Measurements from ENCODE around the gene GPN1.
"Not testable (repeated sequence)": the region's sequence is repeated elsewhere in the genome, so short reads cannot be mapped to it uniquely, and the experiment has no call there.

DNA sequence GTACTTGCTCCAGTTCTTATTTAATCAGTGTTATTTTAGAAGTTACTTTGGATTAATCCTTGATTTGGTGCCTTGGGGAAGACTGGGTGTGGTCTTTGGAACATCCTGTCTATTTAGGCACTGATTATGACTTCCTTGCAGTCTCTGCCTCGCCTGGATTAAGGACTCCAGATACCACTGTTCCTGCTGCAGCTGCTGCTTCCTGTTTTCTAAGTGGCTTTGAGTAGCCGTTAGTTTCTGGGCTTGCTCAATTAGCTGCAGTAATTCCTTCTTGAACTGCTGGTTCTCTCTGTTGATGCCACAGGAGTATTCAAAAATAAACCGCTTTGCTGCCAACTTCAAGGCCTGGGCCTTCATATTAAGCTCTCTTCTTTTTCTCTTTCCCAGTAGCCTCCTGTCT, 1.9 kb upstream of the GPN1 start:
- TF ChIP-seq, protein P1, sequence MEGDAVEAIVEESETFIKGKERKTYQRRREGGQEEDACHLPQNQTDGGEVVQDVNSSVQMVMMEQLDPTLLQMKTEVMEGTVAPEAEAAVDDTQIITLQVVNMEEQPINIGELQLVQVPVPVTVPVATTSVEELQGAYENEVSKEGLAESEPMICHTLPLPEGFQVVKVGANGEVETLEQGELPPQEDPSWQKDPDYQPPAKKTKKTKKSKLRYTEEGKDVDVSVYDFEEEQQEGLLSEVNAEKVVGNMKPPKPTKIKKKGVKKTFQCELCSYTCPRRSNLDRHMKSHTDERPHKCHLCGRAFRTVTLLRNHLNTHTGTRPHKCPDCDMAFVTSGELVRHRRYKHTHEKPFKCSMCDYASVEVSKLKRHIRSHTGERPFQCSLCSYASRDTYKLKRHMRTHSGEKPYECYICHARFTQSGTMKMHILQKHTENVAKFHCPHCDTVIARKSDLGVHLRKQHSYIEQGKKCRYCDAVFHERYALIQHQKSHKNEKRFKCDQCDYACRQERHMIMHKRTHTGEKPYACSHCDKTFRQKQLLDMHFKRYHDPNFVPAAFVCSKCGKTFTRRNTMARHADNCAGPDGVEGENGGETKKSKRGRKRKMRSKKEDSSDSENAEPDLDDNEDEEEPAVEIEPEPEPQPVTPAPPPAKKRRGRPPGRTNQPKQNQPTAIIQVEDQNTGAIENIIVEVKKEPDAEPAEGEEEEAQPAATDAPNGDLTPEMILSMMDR (IDR thresholded peaks at IDR 0.05; ENCODE audit: insufficient read depth, low read depth, low read length): not testable (repeated sequence)
- not testable (repeated sequence) for TF ChIP-seq EZH2 (IDR thresholded peaks at IDR 0.05; ENCODE audit: insufficient read depth, low read length)
